Body of pancreas (tissue), 4 donors: Measurements from ENCODE around the gene RGL3.
"Not testable (repeated sequence)": the region's sequence is repeated elsewhere in the genome, so short reads cannot be mapped to it uniquely, and the experiment has no call there.

ENCODE experiments used
- CTCF ChIP-seq, 7 experiments: fragments of 450-650 bp in 4 of 7; fragments of 200-600 bp in 3 of 7; sonication (generic) in 3 of 7; IDR thresholded peaks; one replicate each; pipeline ENCODE4 v1.5.1; 2016 to 2019; ENCODE audit warnings: antibody characterized with exemption in 7 of 7
- POLR2A ChIP-seq, 3 donors: fragments of 450-650 bp; IDR thresholded peaks; one replicate each; pipeline ENCODE4 v1.6.1; 2016; ENCODE audit warnings: antibody characterized with exemption in 3 of 3, mild to moderate bottlenecking in 2 of 3

GRCh38 chr19:11468266-11468845 lies 49.2 kb upstream of the RGL3 start:
- TF ChIP-seq CTCF, POLR2A (IDR thresholded peaks at IDR 0.05): not testable (repeated sequence)
